HepG2 (cell line): ENCODE data around the gene VPS52. TPM values are rescaled to one million over a fixed set of nuclear protein-coding genes. Genes with fewer than 3 reads are reported as not detected.

Experiments used
- AKNA ChIP-seq: sonication (generic); formaldehyde crosslinking; IDR thresholded peaks from 2 replicates; pipeline ENCODE4 v1.4.0; 2020; ENCODE audit warnings: missing genetic modification reagents, borderline replicate concordance
- ARID4A ChIP-seq: sonication (generic); formaldehyde crosslinking; IDR thresholded peaks from 2 replicates; pipeline ENCODE4 v1.5.0; 2020; ENCODE audit warnings: mild to moderate bottlenecking, missing genetic modification reagents, borderline replicate concordance
- HOXA3 ChIP-seq: sonication (generic); formaldehyde crosslinking; IDR thresholded peaks from 2 replicates; pipeline ENCODE4 v1.5.0; 2020; ENCODE audit warnings: missing genetic modification reagents
- JUNB ChIP-seq: sonication (generic); formaldehyde crosslinking; IDR thresholded peaks from 2 replicates; pipeline ENCODE4 v1.8.0; 2022; ENCODE audit warnings: missing genetic modification reagents, mild to moderate bottlenecking, borderline replicate concordance
- MEIS2 ChIP-seq: sonication (generic); formaldehyde crosslinking; IDR thresholded peaks from 2 replicates; pipeline ENCODE4 v1.9.0; 2021; ENCODE audit warnings: mild to moderate bottlenecking, missing genetic modification reagents
- MTA1 ChIP-seq: sonication (generic); formaldehyde crosslinking; IDR thresholded peaks from 2 replicates; pipeline ENCODE4 v1.4.0; 2020; ENCODE audit warnings: missing genetic modification reagents, mild to moderate bottlenecking, borderline replicate concordance
- ONECUT2 ChIP-seq: sonication (generic); formaldehyde crosslinking; IDR thresholded peaks from 2 replicates; pipeline ENCODE4 v1.4.0; 2020; ENCODE audit warnings: missing genetic modification reagents
- SNAI1 ChIP-seq: sonication (generic); formaldehyde crosslinking; IDR thresholded peaks from 2 replicates; pipeline ENCODE4 v1.5.0; 2020; ENCODE audit warnings: mild to moderate bottlenecking, missing genetic modification reagents, borderline replicate concordance
- SRSF4 ChIP-seq: fragments of 200-400 bp; formaldehyde crosslinking; IDR thresholded peaks from one replicate; pipeline ENCODE4 v1.6.1; 2018; ENCODE audit warnings: mild to moderate bottlenecking, low read depth, low read length, moderate library complexity; ENCODE audit not compliant: poor library complexity, severe bottlenecking
- TBX2 ChIP-seq: sonication (generic); formaldehyde crosslinking; IDR thresholded peaks from 2 replicates; pipeline ENCODE4 v1.5.0; 2020; ENCODE audit warnings: missing genetic modification reagents, mild to moderate bottlenecking, borderline replicate concordance
- THRA ChIP-seq: sonication (generic); formaldehyde crosslinking; IDR thresholded peaks from 2 replicates; pipeline ENCODE4 v1.4.0; 2020; ENCODE audit warnings: missing genetic modification reagents, borderline replicate concordance
- ZFP90 ChIP-seq: sonication (generic); formaldehyde crosslinking; IDR thresholded peaks from 2 replicates; pipeline ENCODE4 v1.8.0; 2022; ENCODE audit warnings: missing genetic modification reagents, mild to moderate bottlenecking, inconsistent platforms, borderline replicate concordance
- ZMAT3 ChIP-seq: sonication (generic); formaldehyde crosslinking; conservative IDR thresholded peaks from 2 replicates; pipeline ENCODE4 v1.7.0; 2021; ENCODE audit warnings: missing genetic modification reagents
- ZNF547 ChIP-seq: sonication (generic); formaldehyde crosslinking; IDR thresholded peaks from 2 replicates; pipeline ENCODE4 v1.5.1; 2020; ENCODE audit warnings: mild to moderate bottlenecking, missing genetic modification reagents
- ZNF746 ChIP-seq: sonication (generic); formaldehyde crosslinking; IDR thresholded peaks from 2 replicates; pipeline ENCODE4 v1.8.0; 2022; ENCODE audit warnings: mild to moderate bottlenecking, missing genetic modification reagents
- ZNF749 ChIP-seq: sonication (generic); formaldehyde crosslinking; IDR thresholded peaks from 2 replicates; pipeline ENCODE4 v1.8.0; 2022; ENCODE audit warnings: mild to moderate bottlenecking, missing genetic modification reagents, moderate library complexity, borderline replicate concordance
- polyA plus RNA-seq, 8 experiments: library from polyadenylated mRNA; depleted of rRNA in 3 of 8; stranded (reverse) in 7 of 8; unstranded in 1 of 8; fragments of >200 nt; fragmentation: Illumina TruSeq in 4 of 8; extraction: Trizol in 4 of 8; gene quantifications; 2 replicates each; pipeline versions ENCODE4 v1.2.1 to v1.2.3, GENCODE V29; 2011 to 2016; ENCODE audit warnings: low read depth in 4 of 8, missing spikeins in 1 of 8, mixed read lengths in 1 of 8; ENCODE audit not compliant: insufficient read depth in 1 of 8
- total RNA-seq, 5 experiments: library from RNA; depleted of rRNA; stranded (reverse); fragments of >200 nt; fragmentation: Illumina TruSeq; extraction: Trizol; gene quantifications; 2 replicates each; pipeline ENCODE4 v1.2.3, GENCODE V29; 2016; ENCODE audit warnings: low read depth in 1 of 5

Gene VPS52
- total and polyA plus RNA-seq, 2 of the 13 experiments (the other 11 are each of a cell fraction or from before 2014, with no cell fraction given), result 48.9 to 85.5 TPM

- TF ChIP-seq ARID4A (CRISPR knock-in tag) (peak; percentile 93), TBX2 (CRISPR knock-in tag) (peak; percentile 63), MEIS2 (CRISPR knock-in tag) (peak; percentile 61), ONECUT2 (CRISPR knock-in tag) (no peak), ZMAT3 (CRISPR knock-in tag) (peak; percentile 97; the same call in 1 of the 2 replicates), ZNF547 (no peak; the same call in 1 of the 2 replicates), ZNF749 (peak; percentile 91; the same call in 1 of the 2 replicates), MTA1 (CRISPR knock-in tag) (peak; percentile 83), ZFP90 (no peak), THRA (CRISPR knock-in tag) (peak; percentile 73), AKNA (CRISPR knock-in tag) (no peak), HOXA3 (peak; percentile 77), ZNF746 (CRISPR knock-in tag) (peak; percentile 39; the same call in 1 of the 2 replicates), SNAI1 (peak; percentile 96; the same call in 1 of the 2 replicates), SRSF4 (no peak), JUNB (CRISPR knock-in tag) (0 out of 2 replicates have a peak, but pooled peaks have one; percentile 6)
Measured at GRCh38 chr6:33299237-33299944, 27.7 kb upstream of the VPS52 start (continued).
